K562 (cell line): ENCODE measurements around the gene PNPLA2. TPM values are rescaled to one million over a fixed set of nuclear protein-coding genes. Genes with fewer than 3 reads are reported as not detected.

ENCODE experiments used
- GTF2F1 ChIP-seq: IDR thresholded peaks from 2 replicates; pipeline ENCODE4 v1.6.1; 2011; ENCODE audit warnings: low read depth, low read length, improper control_type of control experiment
- PTBP1 ChIP-seq: fragments of 200-400 bp; formaldehyde crosslinking; IDR thresholded peaks from 2 replicates; pipeline ENCODE4 v1.6.1; 2017; ENCODE audit warnings: low read depth, low read length
- RBM14 ChIP-seq: fragments of 200-400 bp; formaldehyde crosslinking; IDR thresholded peaks from 2 replicates; pipeline ENCODE4 v1.6.1; 2018; ENCODE audit warnings: low read depth, mild to moderate bottlenecking, low read length, moderate library complexity, borderline replicate concordance; ENCODE audit not compliant: insufficient read depth
- SAP30 ChIP-seq: fragments of 200-600 bp; sonication (generic); IDR thresholded peaks from 2 replicates; pipeline ENCODE4 v1.6.1; 2012; ENCODE audit warnings: borderline replicate concordance, low read depth, mild to moderate bottlenecking, moderate library complexity, low read length, control low read depth, inconsistent platforms; ENCODE audit not compliant: insufficient read depth, poor library complexity, severe bottlenecking
- TRIM28 ChIP-seq: fragments of 450-650 bp; IDR thresholded peaks from 2 replicates; pipeline ENCODE4 v1.6.1; 2017
- polyA plus RNA-seq, 8 experiments: library from polyadenylated mRNA; depleted of rRNA in 4 of 8; stranded (reverse) in 5 of 8; unstranded in 3 of 8; fragments of >200 nt; fragmentation: Nextera tagmentation in 2 of 8; fragmentation: Illumina TruSeq in 1 of 8; extraction: Ambion mirVana in 2 of 8; extraction: Trizol in 1 of 8; gene quantifications; 2 replicates each; pipeline versions ENCODE4 v1.2.1 to v1.2.3, GENCODE V29; 2011 to 2014; ENCODE audit warnings: inconsistent platforms in 1 of 8, missing spikeins in 1 of 8
- total RNA-seq, 7 experiments: library from RNA; depleted of rRNA in 6 of 7; stranded (reverse); fragments of >200 nt in 6 of 7; fragmentation: Illumina TruSeq in 2 of 7; extraction: Trizol in 2 of 7; gene quantifications; 2 replicates each; pipeline versions ENCODE4 v1.2.1 to v1.2.3, GENCODE V29; 2011 to 2021; ENCODE audit warnings: low replicate concordance in 1 of 7
- TF ChIP-seq, protein P1 (sequence below): sonication (generic); formaldehyde crosslinking; IDR thresholded peaks from 2 replicates; pipeline ENCODE4 v1.8.0; 2022; ENCODE audit warnings: mild to moderate bottlenecking, missing genetic modification reagents
- TF ChIP-seq, protein P2 (sequence below), 3 experiments: fragments of 200-800 bp in 1 of 3; fragments of 250-450 bp in 1 of 3; fragments of 450-650 bp in 1 of 3; sonication (Bioruptor Pico) in 1 of 3; sonication (Bioruptor generic) in 1 of 3; formaldehyde crosslinking in 1 of 3; IDR thresholded peaks; 2 replicates each; pipeline versions ENCODE4 v1.6.1 to v1.8.0; 2016 to 2022; ENCODE audit warnings: mild to moderate bottlenecking in 2 of 3, missing genetic modification characterization in 2 of 3, missing compliant biosample characterization in 1 of 3, moderate library complexity in 1 of 3
- TF ChIP-seq, protein P3 (sequence below), 2 experiments: IDR thresholded peaks; 2 replicates each; pipeline ENCODE4 v1.6.1; 2012; ENCODE audit warnings: improper control_type of control experiment in 2 of 2, low read depth in 2 of 2, low read length in 2 of 2, borderline replicate concordance in 1 of 2
- TF ChIP-seq, protein P4 (sequence below): sonication (generic); formaldehyde crosslinking; IDR thresholded peaks from 2 replicates; pipeline ENCODE4 v1.8.0; 2022; ENCODE audit warnings: missing genetic modification reagents, mild to moderate bottlenecking, borderline replicate concordance

Gene PNPLA2
- total and polyA plus RNA-seq, 9 of the 15 experiments (the other 6 are each of a cell fraction or from before 2014, with no cell fraction given), result 0.39 to 87.1 (median 8.4) TPM

DNA sequence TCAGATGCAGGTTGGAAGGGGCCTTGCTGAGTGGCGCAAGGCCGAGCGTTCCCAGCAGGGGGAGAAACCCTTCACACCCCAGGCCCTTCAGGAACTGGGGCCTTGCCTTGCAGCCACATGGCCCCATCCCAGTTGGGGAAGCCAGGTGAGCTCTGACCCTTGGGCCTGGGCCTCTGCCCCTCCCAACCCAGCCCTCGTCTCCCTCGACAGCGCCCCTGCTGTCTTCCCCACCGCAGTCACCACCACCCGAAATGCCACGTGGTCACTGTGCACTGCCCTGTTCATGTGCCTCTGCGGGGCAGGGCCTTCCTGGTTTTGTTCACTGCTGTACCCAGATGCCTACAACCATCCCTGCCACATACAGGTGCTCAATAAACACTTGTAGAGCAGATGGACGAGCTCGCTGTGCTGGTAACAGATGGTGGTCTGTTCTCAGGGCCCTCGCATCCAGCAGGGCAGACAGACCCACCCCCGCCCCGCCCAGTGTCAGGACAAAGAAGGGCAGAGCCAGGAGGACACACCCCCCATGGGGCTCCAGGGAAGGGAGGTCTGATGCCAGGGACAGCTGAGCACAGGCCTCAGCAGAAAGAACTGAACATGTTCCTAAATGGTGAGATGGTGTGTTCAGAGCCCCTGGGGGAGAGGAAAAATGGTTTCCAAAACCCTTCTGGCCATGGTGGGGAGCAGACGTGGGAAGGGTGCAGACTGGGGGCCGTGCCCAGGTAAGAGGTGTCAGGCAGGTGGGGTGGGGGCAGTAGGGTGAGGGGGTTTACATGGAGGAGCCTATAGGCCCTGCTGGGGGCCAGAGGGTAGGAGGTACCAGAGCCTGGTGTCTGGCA is 19.9 kb downstream of the PNPLA2 start (continued):
- TF ChIP-seq, protein P1, sequence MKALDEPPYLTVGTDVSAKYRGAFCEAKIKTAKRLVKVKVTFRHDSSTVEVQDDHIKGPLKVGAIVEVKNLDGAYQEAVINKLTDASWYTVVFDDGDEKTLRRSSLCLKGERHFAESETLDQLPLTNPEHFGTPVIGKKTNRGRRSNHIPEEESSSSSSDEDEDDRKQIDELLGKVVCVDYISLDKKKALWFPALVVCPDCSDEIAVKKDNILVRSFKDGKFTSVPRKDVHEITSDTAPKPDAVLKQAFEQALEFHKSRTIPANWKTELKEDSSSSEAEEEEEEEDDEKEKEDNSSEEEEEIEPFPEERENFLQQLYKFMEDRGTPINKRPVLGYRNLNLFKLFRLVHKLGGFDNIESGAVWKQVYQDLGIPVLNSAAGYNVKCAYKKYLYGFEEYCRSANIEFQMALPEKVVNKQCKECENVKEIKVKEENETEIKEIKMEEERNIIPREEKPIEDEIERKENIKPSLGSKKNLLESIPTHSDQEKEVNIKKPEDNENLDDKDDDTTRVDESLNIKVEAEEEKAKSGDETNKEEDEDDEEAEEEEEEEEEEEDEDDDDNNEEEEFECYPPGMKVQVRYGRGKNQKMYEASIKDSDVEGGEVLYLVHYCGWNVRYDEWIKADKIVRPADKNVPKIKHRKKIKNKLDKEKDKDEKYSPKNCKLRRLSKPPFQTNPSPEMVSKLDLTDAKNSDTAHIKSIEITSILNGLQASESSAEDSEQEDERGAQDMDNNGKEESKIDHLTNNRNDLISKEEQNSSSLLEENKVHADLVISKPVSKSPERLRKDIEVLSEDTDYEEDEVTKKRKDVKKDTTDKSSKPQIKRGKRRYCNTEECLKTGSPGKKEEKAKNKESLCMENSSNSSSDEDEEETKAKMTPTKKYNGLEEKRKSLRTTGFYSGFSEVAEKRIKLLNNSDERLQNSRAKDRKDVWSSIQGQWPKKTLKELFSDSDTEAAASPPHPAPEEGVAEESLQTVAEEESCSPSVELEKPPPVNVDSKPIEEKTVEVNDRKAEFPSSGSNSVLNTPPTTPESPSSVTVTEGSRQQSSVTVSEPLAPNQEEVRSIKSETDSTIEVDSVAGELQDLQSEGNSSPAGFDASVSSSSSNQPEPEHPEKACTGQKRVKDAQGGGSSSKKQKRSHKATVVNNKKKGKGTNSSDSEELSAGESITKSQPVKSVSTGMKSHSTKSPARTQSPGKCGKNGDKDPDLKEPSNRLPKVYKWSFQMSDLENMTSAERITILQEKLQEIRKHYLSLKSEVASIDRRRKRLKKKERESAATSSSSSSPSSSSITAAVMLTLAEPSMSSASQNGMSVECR (CRISPR knock-in tag), result peak; percentile 40; the same call in 1 of the 2 replicates
- TF ChIP-seq PTBP1 (no peak), TRIM28 (no peak), SAP30 (no peak), GTF2F1 (no peak), RBM14 (no peak)
- TF ChIP-seq, protein P2, sequence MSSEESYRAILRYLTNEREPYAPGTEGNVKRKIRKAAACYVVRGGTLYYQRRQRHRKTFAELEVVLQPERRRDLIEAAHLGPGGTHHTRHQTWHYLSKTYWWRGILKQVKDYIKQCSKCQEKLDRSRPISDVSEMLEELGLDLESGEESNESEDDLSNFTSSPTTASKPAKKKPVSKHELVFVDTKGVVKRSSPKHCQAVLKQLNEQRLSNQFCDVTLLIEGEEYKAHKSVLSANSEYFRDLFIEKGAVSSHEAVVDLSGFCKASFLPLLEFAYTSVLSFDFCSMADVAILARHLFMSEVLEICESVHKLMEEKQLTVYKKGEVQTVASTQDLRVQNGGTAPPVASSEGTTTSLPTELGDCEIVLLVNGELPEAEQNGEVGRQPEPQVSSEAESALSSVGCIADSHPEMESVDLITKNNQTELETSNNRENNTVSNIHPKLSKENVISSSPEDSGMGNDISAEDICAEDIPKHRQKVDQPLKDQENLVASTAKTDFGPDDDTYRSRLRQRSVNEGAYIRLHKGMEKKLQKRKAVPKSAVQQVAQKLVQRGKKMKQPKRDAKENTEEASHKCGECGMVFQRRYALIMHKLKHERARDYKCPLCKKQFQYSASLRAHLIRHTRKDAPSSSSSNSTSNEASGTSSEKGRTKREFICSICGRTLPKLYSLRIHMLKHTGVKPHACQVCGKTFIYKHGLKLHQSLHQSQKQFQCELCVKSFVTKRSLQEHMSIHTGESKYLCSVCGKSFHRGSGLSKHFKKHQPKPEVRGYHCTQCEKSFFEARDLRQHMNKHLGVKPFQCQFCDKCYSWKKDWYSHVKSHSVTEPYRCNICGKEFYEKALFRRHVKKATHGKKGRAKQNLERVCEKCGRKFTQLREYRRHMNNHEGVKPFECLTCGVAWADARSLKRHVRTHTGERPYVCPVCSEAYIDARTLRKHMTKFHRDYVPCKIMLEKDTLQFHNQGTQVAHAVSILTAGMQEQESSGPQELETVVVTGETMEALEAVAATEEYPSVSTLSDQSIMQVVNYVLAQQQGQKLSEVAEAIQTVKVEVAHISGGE (CRISPR knock-in tag; IDR thresholded peaks at IDR 0.05), result no peak
- TF ChIP-seq, protein P3, sequence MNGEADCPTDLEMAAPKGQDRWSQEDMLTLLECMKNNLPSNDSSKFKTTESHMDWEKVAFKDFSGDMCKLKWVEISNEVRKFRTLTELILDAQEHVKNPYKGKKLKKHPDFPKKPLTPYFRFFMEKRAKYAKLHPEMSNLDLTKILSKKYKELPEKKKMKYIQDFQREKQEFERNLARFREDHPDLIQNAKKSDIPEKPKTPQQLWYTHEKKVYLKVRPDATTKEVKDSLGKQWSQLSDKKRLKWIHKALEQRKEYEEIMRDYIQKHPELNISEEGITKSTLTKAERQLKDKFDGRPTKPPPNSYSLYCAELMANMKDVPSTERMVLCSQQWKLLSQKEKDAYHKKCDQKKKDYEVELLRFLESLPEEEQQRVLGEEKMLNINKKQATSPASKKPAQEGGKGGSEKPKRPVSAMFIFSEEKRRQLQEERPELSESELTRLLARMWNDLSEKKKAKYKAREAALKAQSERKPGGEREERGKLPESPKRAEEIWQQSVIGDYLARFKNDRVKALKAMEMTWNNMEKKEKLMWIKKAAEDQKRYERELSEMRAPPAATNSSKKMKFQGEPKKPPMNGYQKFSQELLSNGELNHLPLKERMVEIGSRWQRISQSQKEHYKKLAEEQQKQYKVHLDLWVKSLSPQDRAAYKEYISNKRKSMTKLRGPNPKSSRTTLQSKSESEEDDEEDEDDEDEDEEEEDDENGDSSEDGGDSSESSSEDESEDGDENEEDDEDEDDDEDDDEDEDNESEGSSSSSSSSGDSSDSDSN (IDR thresholded peaks at IDR 0.05; ENCODE audit: borderline replicate concordance in 1 of 2, low read depth in 2 of 2, low read length in 2 of 2), result no peak
- TF ChIP-seq, protein P4, sequence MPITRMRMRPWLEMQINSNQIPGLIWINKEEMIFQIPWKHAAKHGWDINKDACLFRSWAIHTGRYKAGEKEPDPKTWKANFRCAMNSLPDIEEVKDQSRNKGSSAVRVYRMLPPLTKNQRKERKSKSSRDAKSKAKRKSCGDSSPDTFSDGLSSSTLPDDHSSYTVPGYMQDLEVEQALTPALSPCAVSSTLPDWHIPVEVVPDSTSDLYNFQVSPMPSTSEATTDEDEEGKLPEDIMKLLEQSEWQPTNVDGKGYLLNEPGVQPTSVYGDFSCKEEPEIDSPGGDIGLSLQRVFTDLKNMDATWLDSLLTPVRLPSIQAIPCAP, result no peak
